ENCODE measurements around the gene SETD4. TPM values are rescaled to one million over a fixed set of nuclear protein-coding genes. Genes with fewer than 3 reads are reported as not detected.

The SETD4 gene
- total and polyA plus RNA-seq, 2 of the 4 experiments (the other 2 are of a cell fraction): 9.5 to 11.4 TPM

DNA sequence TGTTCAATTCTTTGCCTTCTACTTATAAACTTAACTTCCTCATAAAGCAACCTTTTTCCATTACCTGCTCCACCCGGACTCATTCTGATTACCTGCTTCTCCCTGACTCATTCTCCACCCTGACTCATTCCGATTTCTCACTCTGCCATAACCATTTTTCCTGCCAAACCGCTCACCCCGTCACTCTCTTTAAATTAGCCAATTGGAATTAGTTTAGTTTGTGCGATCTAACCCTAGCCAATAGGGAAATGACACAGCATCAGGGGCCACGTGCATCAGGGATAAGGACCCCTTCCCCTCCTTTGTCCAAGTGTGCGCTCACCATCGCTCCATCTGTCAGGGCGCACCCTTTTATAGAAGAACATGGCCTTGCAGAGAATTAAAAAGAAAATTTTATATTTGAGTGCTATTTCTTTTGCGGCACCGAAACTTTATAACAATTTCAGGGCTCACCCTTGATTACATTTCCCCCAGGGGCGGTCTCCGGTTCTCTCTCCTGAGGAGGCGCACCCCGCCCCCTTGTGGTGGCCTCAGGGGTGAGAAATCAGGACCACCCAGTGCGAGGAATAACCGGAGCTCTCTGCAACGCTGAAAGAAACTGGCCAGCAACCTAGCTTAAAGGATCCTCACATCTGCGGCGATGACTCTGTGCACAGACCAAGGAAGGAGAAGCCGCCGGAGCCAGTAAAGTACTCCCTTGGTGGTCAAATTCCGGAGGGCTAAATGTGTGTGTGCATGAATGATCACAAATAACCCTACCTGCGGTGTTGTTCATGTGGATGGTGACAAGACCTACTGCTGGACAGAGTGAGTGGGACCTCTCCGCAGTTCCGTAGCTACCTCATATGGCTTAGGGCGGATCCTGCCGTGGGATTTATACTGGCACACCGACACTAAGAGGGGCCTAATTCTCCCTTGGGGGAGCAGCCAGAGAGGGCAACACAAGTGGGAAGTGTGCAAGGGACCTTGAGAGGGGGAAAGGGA, 44.3 kb upstream of the SETD4 start:
- in situ Hi-C loops (cut with MboI; ENCODE audit: low sequenced_read_pairs): no loop called here
- no peak overlapping the region for H3K23ac ChIP-seq (ENCODE audit: low read depth, low read length)
- H4K8ac ChIP-seq (ENCODE audit: low read depth in 2 of 2, low read length in 2 of 2): no peak overlapping the region
- WGBS, 2 experiments (ENCODE audit: extremely low coverage in 2 of 2, insufficient read length in 1 of 2): no CpG with 5 or more reads among the region's 29 CpGs
- no peak overlapping the region for H3K4ac ChIP-seq (ENCODE audit: low read depth, low read length)
- intact Hi-C loops (cut with micrococcal nuclease): no loop called here
- no peak overlapping the region for H2BK5ac ChIP-seq (ENCODE audit: low read depth, low read length, poor library complexity, severe bottlenecking)
- TF ChIP-seq SMC3 (IDR thresholded peaks at IDR 0.05; ENCODE audit: low read depth, low read length) (peak; percentile 35), CHD1 (IDR thresholded peaks at IDR 0.05; ENCODE audit: low read depth, low read length) (no peak), RCOR1 (IDR thresholded peaks at IDR 0.05; ENCODE audit: insufficient replicate concordance, low read length) (no peak), MAFK (IDR thresholded peaks at IDR 0.05; ENCODE audit: low read depth, low read length) (no peak), CTCF (conservative IDR thresholded peaks at IDR 0.05; ENCODE audit: low read depth, low read length) (peak; percentile 48), RAD21 (IDR thresholded peaks at IDR 0.05; ENCODE audit: low read length) (peak; percentile 43)
- no peak overlapping the region for H3K27ac ChIP-seq (ENCODE audit: insufficient read depth, low read length)
- H3K14ac ChIP-seq (replicated peaks; ENCODE audit: low read depth, low read length): no peak overlapping the region
- CTCF ChIA-PET: no interaction called here
- ATAC-seq (ENCODE audit: low read depth) (peak; percentile 61), DNase-seq (peak; percentile 26)
- H3K79me1 ChIP-seq (ENCODE audit: low read depth in 1 of 2, low read length in 2 of 2): no peaks in the 10 kb centered on the region
- H3K4me3 ChIP-seq (ENCODE audit: insufficient read depth, low read depth, low read length): no peak overlapping the region
- dilution Hi-C loops (cut with HindIII; ENCODE audit: low sequenced_read_pairs, unreplicated experiment): no loop called here
- no peak overlapping the region for H2BK120ac ChIP-seq (ENCODE audit: low read depth, low read length)
- H2BK20ac ChIP-seq (ENCODE audit: low read depth, low read length): no peak overlapping the region
- peaks cover 55% of the 10 kb centered on the region for H3K27me3 ChIP-seq (ENCODE audit: control insufficient read depth, insufficient read depth, low read length)
- H3K18ac ChIP-seq (ENCODE audit: low read depth, low read length): no peak overlapping the region
- POLR2A ChIA-PET (ENCODE audit: unreplicated experiment): no interaction called here
- H2AFZ ChIP-seq (replicated peaks; ENCODE audit: low read length, poor library complexity): peak overlapping the region; percentile 46
- H3K36me3 ChIP-seq (ENCODE audit: control insufficient read depth, insufficient read depth, low read length): no peaks in the 10 kb centered on the region
- no peaks in the 10 kb centered on the region for H3K9me3 ChIP-seq (ENCODE audit: control insufficient read depth, insufficient read depth, low read length)
- H3K4me2 ChIP-seq (ENCODE audit: low read depth, low read length): peak overlapping the region; percentile 19; the same call in 1 of the 2 replicates
- H4K5ac ChIP-seq (ENCODE audit: low read depth, low read length): no peak overlapping the region
- no peak overlapping the region for H3K9ac ChIP-seq (ENCODE audit: low read depth, low read length)
- no peaks in the 10 kb centered on the region for H3K9me1 ChIP-seq (ENCODE audit: insufficient read depth, low read length)
- H2AK5ac ChIP-seq (ENCODE audit: low read depth, low read length): no peak overlapping the region
- H4K91ac ChIP-seq (ENCODE audit: insufficient read depth, low read depth, low read length): no peak overlapping the region
- no peak overlapping the region for H3K56ac ChIP-seq (ENCODE audit: extremely low read depth, insufficient read depth, low read length)
- no peaks in the 10 kb centered on the region for H3K4me1 ChIP-seq (ENCODE audit: control insufficient read depth, insufficient read depth, low read length)
- H2BK15ac ChIP-seq (ENCODE audit: low read depth, low read length): no peak overlapping the region
- no peak overlapping the region for H2AK9ac ChIP-seq (replicated peaks; ENCODE audit: low read depth, low read length, poor library complexity)
- no peaks in the 10 kb centered on the region for H4K20me1 ChIP-seq (ENCODE audit: insufficient read depth, low read length)
- BruUV-seq (replicated peaks): no TSS peak

Measured in IMR-90 (cell line).